Left hindlimb (tissue), 1 donor: Measurements from ENCODE around the gene CLEC9A.

ENCODE experiments used
- DNase-seq: peaks from one replicate; pipeline ENCODE4 v3.0.0-alpha.2; 2018

The CLEC9A gene

GRCh38 chr12:10113075-10113474 is 82.6 kb downstream of the CLEC9A start:
- no peak for DNase-seq

- no peak for DNase-seq
Observed at GRCh38 chr12:10113920-10114319, 83.4 kb downstream of the CLEC9A start.

- DNase-seq = no peak
Observed at GRCh38 chr12:10115311-10115710, 84.8 kb downstream of the CLEC9A start.
